Osteoblast (primary cell): ENCODE data around the gene ZNF821. TPM values are rescaled to one million over a fixed set of nuclear protein-coding genes. Genes with fewer than 3 reads are reported as not detected.
"Not testable (repeated sequence)": the region's sequence is repeated elsewhere in the genome, so short reads cannot be mapped to it uniquely, and the experiment has no call there.

ENCODE experiments used
- DNase-seq: peaks from one replicate; pipeline ENCODE4 v3.0.0; 2011; ENCODE audit warnings: low spot score, mixed read lengths; ENCODE audit not compliant: insufficient read length; ENCODE audit errors: missing footprints
- H2AFZ ChIP-seq: 2 replicates; pipeline ENCODE4 v1.6.0; 2011; ENCODE audit warnings: mild to moderate bottlenecking, low read length
- H3K27ac ChIP-seq: 2 replicates; pipeline ENCODE4 v1.5.1; 2011; ENCODE audit warnings: mild to moderate bottlenecking, low read depth, low read length, moderate library complexity
- H3K27me3 ChIP-seq: 2 replicates; pipeline ENCODE4 v1.6.0; 2012; ENCODE audit warnings: mild to moderate bottlenecking, control low read depth, inconsistent platforms, low read length, moderate library complexity; ENCODE audit not compliant: insufficient read depth
- H3K36me3 ChIP-seq: 2 replicates; pipeline ENCODE4 v1.5.1; 2011; ENCODE audit warnings: mild to moderate bottlenecking, low read length, control low read depth, moderate library complexity; ENCODE audit not compliant: insufficient read depth
- H3K4me1 ChIP-seq: 2 replicates; pipeline ENCODE4 v1.5.1; 2011; ENCODE audit warnings: mild to moderate bottlenecking, low read length, control low read depth, moderate library complexity; ENCODE audit not compliant: insufficient read depth
- H3K4me2 ChIP-seq: 2 replicates; pipeline ENCODE4 v1.6.0; 2011; ENCODE audit warnings: mild to moderate bottlenecking, low read length; ENCODE audit not compliant: insufficient read depth
- H3K4me3 ChIP-seq: fragments of 200-600 bp; sonication (generic); 3 replicates; pipeline ENCODE4 v1.5.1; 2012; ENCODE audit warnings: mild to moderate bottlenecking, low read length, inconsistent platforms; ENCODE audit not compliant: insufficient read depth
- H3K79me2 ChIP-seq: 2 replicates; pipeline ENCODE4 v1.6.0; 2012; ENCODE audit warnings: mild to moderate bottlenecking, low read length, control low read depth, inconsistent platforms; ENCODE audit not compliant: insufficient read depth
- H3K9me3 ChIP-seq: 2 replicates; pipeline ENCODE4 v1.5.1; 2011; ENCODE audit warnings: low read depth, low read length, control low read depth
- H4K20me1 ChIP-seq: 2 replicates; pipeline ENCODE4 v1.6.0; 2012; ENCODE audit warnings: mild to moderate bottlenecking, low read length, control low read depth; ENCODE audit not compliant: insufficient read depth
- total RNA-seq: library from RNA; depleted of rRNA; stranded (reverse); fragments of >200 nt; gene quantifications from 2 replicates; pipeline ENCODE4 v1.2.3, GENCODE V29; 2012
- TF ChIP-seq, protein P1 (sequence below): IDR thresholded peaks from 2 replicates; pipeline ENCODE4 v1.5.1; 2011; ENCODE audit warnings: mild to moderate bottlenecking, low read depth, low read length, moderate library complexity; ENCODE audit errors: extremely low read depth

ZNF821 gene
- total RNA-seq, 1 donor, result 12.3 TPM

DNA sequence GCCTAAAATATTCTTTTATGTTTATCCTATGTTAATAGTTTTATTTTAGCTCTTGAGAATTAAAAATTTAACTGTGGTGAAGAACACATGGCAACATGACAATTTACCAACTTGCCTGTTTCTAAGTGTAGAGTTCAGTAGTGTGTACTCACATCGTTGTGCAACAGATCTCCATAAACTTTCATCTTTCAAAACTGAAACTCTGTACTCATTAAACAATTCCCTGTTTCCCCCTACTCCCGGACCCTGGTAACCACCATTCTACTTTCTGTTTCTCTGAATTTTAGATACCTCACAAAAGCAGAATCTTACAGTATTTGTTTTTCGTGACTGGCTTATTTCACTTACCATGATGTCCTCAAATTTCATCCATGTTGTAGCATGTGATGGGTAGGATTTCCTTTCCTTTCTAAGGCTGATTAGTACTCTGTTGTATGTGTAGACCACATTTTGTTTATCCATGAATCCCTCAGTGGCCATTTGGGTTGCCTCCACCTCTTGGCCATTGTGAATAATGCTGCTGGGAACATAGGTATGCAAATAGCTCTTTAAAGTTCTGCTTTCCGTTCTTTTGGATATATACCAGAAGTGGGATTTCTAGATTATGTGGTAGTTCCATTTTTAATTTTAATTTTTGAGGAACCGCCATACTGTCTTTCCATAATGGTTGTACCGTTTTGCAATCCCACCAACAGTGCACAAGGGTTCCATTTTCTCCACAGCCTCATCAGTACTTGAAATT lies 28.7 kb upstream of the ZNF821 start:
- Histone ChIP-seq H3K27me3 (no peaks in the 10 kb centered on the region), H3K36me3 (peaks cover 28% of the 10 kb centered on the region), H3K9me3 (no peaks in the 10 kb centered on the region), H4K20me1 (peaks cover 89% of the 10 kb centered on the region), H3K4me3 (no peak overlapping the region), H3K4me1 (peaks cover 32% of the 10 kb centered on the region), H3K79me2 (peaks cover 98% of the 10 kb centered on the region), H2AFZ (no peak overlapping the region), H3K4me2 (no peak overlapping the region), H3K27ac (no peak overlapping the region)
- DNase-seq, result no peak
- TF ChIP-seq, protein P1, sequence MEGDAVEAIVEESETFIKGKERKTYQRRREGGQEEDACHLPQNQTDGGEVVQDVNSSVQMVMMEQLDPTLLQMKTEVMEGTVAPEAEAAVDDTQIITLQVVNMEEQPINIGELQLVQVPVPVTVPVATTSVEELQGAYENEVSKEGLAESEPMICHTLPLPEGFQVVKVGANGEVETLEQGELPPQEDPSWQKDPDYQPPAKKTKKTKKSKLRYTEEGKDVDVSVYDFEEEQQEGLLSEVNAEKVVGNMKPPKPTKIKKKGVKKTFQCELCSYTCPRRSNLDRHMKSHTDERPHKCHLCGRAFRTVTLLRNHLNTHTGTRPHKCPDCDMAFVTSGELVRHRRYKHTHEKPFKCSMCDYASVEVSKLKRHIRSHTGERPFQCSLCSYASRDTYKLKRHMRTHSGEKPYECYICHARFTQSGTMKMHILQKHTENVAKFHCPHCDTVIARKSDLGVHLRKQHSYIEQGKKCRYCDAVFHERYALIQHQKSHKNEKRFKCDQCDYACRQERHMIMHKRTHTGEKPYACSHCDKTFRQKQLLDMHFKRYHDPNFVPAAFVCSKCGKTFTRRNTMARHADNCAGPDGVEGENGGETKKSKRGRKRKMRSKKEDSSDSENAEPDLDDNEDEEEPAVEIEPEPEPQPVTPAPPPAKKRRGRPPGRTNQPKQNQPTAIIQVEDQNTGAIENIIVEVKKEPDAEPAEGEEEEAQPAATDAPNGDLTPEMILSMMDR, result no peak

DNA sequence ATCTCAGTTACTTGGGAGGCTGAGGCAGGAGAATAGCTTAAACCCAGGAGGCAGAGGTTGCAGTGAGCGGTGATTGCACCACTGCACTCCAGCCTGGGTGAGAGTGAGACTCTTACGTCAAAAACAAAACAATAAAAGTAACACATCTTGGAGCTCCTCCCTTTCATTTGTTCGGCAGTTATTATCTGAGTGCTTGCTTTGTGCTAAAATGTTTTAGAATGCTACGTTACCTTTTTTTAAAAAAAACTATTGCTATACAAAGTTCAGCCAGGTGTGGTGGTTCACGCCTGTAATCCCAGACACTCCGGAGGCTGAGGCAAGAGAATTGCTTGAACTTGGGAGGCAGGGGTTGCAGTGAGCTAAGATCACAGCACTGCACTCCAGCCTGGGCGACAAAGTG lies 27.1 kb upstream of the ZNF821 start:
- no peak for DNase-seq
- Histone ChIP-seq H3K4me3 (no peak overlapping the region), H3K36me3 (peaks cover 20% of the 10 kb centered on the region), H3K27me3 (no peaks in the 10 kb centered on the region), H3K4me2 (no peak overlapping the region), H3K4me1 (peaks cover 17% of the 10 kb centered on the region), H4K20me1 (peaks cover 87% of the 10 kb centered on the region), H2AFZ (no peak overlapping the region), H3K9me3 (no peaks in the 10 kb centered on the region), H3K27ac (no peak overlapping the region), H3K79me2 (peaks cover 99% of the 10 kb centered on the region)
- TF ChIP-seq, protein P1, result no peak

DNA sequence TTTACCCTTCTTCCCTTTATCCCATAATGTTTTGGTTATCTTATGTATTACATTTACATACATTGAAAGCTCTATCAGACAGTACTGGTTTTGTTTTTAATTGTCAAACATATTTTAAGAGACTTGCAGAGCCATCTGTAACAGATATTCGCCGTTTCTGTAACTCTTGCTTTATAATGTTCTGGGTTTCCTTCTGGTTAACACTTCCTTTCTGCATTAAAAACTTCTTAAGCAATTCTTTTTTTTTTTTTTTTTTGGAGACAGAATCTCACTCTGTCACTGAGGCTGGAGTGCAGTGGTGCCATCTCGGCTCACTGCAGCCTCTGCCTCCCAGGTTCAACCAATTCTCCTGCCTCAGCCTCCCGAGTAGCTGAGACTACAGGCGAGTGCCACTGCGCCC lies 21.8 kb upstream of the ZNF821 start:
- peaks cover 81% of the 10 kb centered on the region for H4K20me1 ChIP-seq
- not testable (repeated sequence) for H3K4me1 ChIP-seq, DNase-seq, H2AFZ ChIP-seq, H3K27me3 ChIP-seq, H3K9me3 ChIP-seq, H3K4me3 ChIP-seq, H3K36me3 ChIP-seq, H3K27ac ChIP-seq, H3K4me2 ChIP-seq
- peaks cover 100% of the 10 kb centered on the region for H3K79me2 ChIP-seq

DNA sequence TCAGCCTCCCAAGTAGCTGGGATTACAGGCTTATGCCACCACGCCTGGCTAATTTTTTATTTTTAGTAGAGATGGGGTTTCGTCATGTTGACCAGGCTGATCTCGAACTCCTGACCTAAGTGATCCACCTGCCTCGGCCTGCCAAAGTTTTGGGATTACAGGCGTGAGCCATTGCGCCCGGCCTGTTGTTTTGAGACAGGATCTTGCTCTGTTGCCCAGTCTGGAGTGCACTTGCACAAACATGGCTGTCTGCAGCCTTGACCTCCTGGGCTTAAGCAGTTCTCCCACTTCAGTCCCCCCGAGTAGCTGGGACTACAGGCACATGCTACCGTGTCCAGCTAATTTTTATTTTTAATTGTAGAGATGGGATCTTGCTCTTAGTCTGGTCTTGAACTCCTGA lies 20.3 kb upstream of the ZNF821 start:
- Histone ChIP-seq H3K4me1 (peaks cover 6% of the 10 kb centered on the region), H3K27ac (no peak overlapping the region), H3K27me3 (no peaks in the 10 kb centered on the region), H3K4me2 (no peak overlapping the region), H2AFZ (no peak overlapping the region), H3K79me2 (peaks cover 100% of the 10 kb centered on the region), H3K9me3 (no peaks in the 10 kb centered on the region), H3K4me3 (no peak overlapping the region), H3K36me3 (peaks cover 4% of the 10 kb centered on the region), H4K20me1 (peaks cover 78% of the 10 kb centered on the region)
- TF ChIP-seq, protein P1, result no peak
- DNase-seq, result no peak
